Measurements from ENCODE around the gene RPUSD1.

Gene RPUSD1

GRCh38 chr16:825341-826061, 37.3 kb upstream of the RPUSD1 start:
- H3K4me3 ChIP-seq (ENCODE audit: low read depth, low read length): no peak overlapping the region
- no peak for DNase-seq (ENCODE audit: low read depth)
- TF ChIP-seq CTCF (IDR thresholded peaks at IDR 0.05; ENCODE audit: low read depth, low read length) (no peak), POLR2A (IDR thresholded peaks at IDR 0.05; ENCODE audit: extremely low read depth, insufficient read length) (no peak), MYC (IDR thresholded peaks at IDR 0.05; ENCODE audit: low read depth, low read length) (no peak), MAX (IDR thresholded peaks at IDR 0.05; ENCODE audit: low read depth, low read length) (no peak)

GRCh38 chr16:824601-825000, 36.4 kb upstream of the RPUSD1 start:
- no peak overlapping the region for H3K4me3 ChIP-seq (ENCODE audit: low read depth, low read length)
- DNase-seq (ENCODE audit: low read depth): no peak
- TF ChIP-seq MAX (IDR thresholded peaks at IDR 0.05; ENCODE audit: low read depth, low read length): no peak
- TF ChIP-seq CTCF (IDR thresholded peaks at IDR 0.05; ENCODE audit: low read depth, low read length): no peak
- no peak for TF ChIP-seq MYC (IDR thresholded peaks at IDR 0.05; ENCODE audit: low read depth, low read length)
- TF ChIP-seq POLR2A (IDR thresholded peaks at IDR 0.05; ENCODE audit: extremely low read depth, insufficient read length): no peak

- H3K4me3 ChIP-seq (ENCODE audit: low read depth, low read length): no peak overlapping the region
- no peak for DNase-seq (ENCODE audit: low read depth)
These were observed 36.0 kb upstream of the RPUSD1 start for GRCh38 chr16:824194-824593.

GRCh38 chr16:822909-823297, 34.7 kb upstream of the RPUSD1 start:
- no peak for DNase-seq (ENCODE audit: low read depth)
- no peak overlapping the region for H3K4me3 ChIP-seq (ENCODE audit: low read depth, low read length)
- no peak for TF ChIP-seq MAX (IDR thresholded peaks at IDR 0.05; ENCODE audit: low read depth, low read length)
- TF ChIP-seq POLR2A (IDR thresholded peaks at IDR 0.05; ENCODE audit: extremely low read depth, insufficient read length): no peak
- TF ChIP-seq MYC (IDR thresholded peaks at IDR 0.05; ENCODE audit: low read depth, low read length): no peak
- TF ChIP-seq CTCF (IDR thresholded peaks at IDR 0.05; ENCODE audit: low read depth, low read length): no peak

More at GRCh38 chr16:824194-824593, 36.0 kb upstream of the RPUSD1 start:
- TF ChIP-seq MAX (IDR thresholded peaks at IDR 0.05; ENCODE audit: low read depth, low read length) (no peak), CTCF (IDR thresholded peaks at IDR 0.05; ENCODE audit: low read depth, low read length) (no peak), MYC (IDR thresholded peaks at IDR 0.05; ENCODE audit: low read depth, low read length) (no peak), POLR2A (IDR thresholded peaks at IDR 0.05; ENCODE audit: extremely low read depth, insufficient read length) (no peak)

GRCh38 chr16:822174-822908, 34.2 kb upstream of the RPUSD1 start:
- TF ChIP-seq CTCF (IDR thresholded peaks at IDR 0.05; ENCODE audit: low read depth, low read length) (no peak), MAX (IDR thresholded peaks at IDR 0.05; ENCODE audit: low read depth, low read length) (no peak), POLR2A (IDR thresholded peaks at IDR 0.05; ENCODE audit: extremely low read depth, insufficient read length) (no peak), MYC (IDR thresholded peaks at IDR 0.05; ENCODE audit: low read depth, low read length) (no peak)
- DNase-seq (ENCODE audit: low read depth): no peak
- H3K4me3 ChIP-seq (ENCODE audit: low read depth, low read length): no peak overlapping the region
